ENCODE results near the gene HPSE.

Gene HPSE

DNA sequence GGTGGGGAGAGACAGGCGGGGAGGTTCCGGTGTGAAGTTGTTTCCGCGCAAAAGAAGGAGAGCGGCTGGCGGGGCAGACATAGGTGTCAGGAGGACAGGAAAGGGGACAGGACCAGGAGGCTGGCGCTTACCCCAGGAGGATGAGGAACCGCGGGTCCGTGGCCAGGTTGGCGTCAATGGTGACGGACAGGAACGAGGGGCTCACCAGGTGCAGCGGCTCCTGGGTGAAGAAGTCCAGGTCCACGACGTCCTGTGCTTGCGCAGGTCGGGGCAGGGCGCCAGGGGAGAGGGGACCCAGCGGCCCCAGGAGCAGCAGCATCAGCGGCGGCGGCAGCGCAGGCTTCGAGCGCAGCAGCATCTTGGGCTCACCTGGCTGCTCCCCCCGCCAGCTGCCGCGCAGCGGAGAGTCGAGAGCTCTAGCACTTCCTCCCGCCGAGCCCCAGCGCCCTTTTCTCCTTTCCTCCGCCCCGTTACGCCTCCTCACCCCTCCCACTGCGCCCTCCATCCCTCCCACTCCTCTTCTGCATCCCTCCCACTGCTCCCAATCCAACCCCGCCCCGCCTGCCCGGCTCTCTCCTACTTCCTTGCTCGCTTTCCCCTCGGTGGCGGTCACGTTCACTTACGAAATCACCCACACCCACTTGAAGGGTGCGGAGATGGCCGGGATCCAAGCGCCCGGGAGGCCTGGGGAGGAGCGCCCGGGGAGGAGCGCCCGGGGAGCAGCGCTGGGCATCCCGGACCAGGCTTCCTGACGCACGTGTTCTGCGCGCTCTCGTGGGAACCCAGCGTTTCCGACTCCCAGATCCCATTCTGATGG is at the start of gene HPSE:
Gene HPSE (minus strand): TSS at position 424 of the 817 bp plus-strand sequence. CDS start 66 bp downstream, at position 358.
- Histone ChIP-seq H3K36me3 (ENCODE audit: control insufficient read depth, insufficient read depth, low read length) (no peaks in the 10 kb centered on the region), H3K27me3 (ENCODE audit: control insufficient read depth, insufficient read depth, low read length) (peaks cover 63% of the 10 kb centered on the region), H3K9ac (ENCODE audit: low read length) (peak within 1 kb of the TSS; percentile 29), H3K4me1 (ENCODE audit: control insufficient read depth, insufficient read depth, low read length) (no peaks in the 10 kb centered on the region), H3K27ac (ENCODE audit: low read depth, low read length) (no peak within 1 kb of the TSS), H3K4me3 (ENCODE audit: low read depth, low read length) (peak within 1 kb of the TSS; percentile 87), H3K9me3 (ENCODE audit: control insufficient read depth, insufficient read depth, low read depth, low read length) (no peaks in the 10 kb centered on the region)

GRCh38 chr4:83382850-83383249 is 48.2 kb upstream of the HPSE start:
- Histone ChIP-seq H3K4me3 (ENCODE audit: low read depth, low read length) (no peak overlapping the region), H3K9me3 (ENCODE audit: control insufficient read depth, insufficient read depth, low read depth, low read length) (peaks cover 26% of the 10 kb centered on the region), H3K36me3 (ENCODE audit: control insufficient read depth, insufficient read depth, low read length) (no peaks in the 10 kb centered on the region), H3K9ac (ENCODE audit: low read length) (no peak overlapping the region), H3K27me3 (ENCODE audit: control insufficient read depth, insufficient read depth, low read length) (peaks cover 2% of the 10 kb centered on the region), H3K27ac (ENCODE audit: low read depth, low read length) (no peak overlapping the region), H3K4me1 (ENCODE audit: control insufficient read depth, insufficient read depth, low read length) (peaks cover 12% of the 10 kb centered on the region; the same call in 1 of the 2 replicates)

GRCh38 chr4:83381173-83381572 is 46.5 kb upstream of the HPSE start:
- Histone ChIP-seq H3K9me3 (ENCODE audit: control insufficient read depth, insufficient read depth, low read depth, low read length) (peaks cover 35% of the 10 kb centered on the region), H3K4me3 (ENCODE audit: low read depth, low read length) (no peak overlapping the region), H3K27me3 (ENCODE audit: control insufficient read depth, insufficient read depth, low read length) (no peaks in the 10 kb centered on the region), H3K9ac (ENCODE audit: low read length) (no peak overlapping the region), H3K4me1 (ENCODE audit: control insufficient read depth, insufficient read depth, low read length) (no peaks in the 10 kb centered on the region), H3K27ac (ENCODE audit: low read depth, low read length) (no peak overlapping the region), H3K36me3 (ENCODE audit: control insufficient read depth, insufficient read depth, low read length) (no peaks in the 10 kb centered on the region)

DNA sequence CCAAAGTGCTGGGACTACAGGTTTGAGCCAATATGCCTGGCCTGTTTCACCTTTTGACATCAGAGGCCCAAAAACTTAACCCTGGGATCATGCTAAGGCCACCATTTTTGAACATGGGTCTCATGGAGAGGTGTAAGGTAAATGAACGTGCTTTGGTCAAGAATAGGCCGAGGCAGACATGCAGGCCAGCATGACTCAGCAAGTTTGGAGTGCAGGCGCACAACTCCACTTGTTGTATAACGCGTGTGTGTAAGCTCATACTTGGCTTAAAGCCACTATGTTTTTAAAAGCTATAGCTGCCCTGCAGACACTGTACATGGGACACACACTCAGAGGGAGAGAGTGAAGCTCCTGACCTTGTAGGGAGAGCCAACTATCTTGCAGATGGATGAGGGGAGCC is 43.8 kb upstream of the HPSE start:
- Histone ChIP-seq H3K9me3 (ENCODE audit: control insufficient read depth, insufficient read depth, low read depth, low read length) (peaks cover 34% of the 10 kb centered on the region), H3K27ac (ENCODE audit: low read depth, low read length) (no peak overlapping the region), H3K9ac (ENCODE audit: low read length) (no peak overlapping the region), H3K36me3 (ENCODE audit: control insufficient read depth, insufficient read depth, low read length) (no peaks in the 10 kb centered on the region), H3K4me1 (ENCODE audit: control insufficient read depth, insufficient read depth, low read length) (no peaks in the 10 kb centered on the region), H3K4me3 (ENCODE audit: low read depth, low read length) (no peak overlapping the region), H3K27me3 (ENCODE audit: control insufficient read depth, insufficient read depth, low read length) (no peaks in the 10 kb centered on the region)

DNA sequence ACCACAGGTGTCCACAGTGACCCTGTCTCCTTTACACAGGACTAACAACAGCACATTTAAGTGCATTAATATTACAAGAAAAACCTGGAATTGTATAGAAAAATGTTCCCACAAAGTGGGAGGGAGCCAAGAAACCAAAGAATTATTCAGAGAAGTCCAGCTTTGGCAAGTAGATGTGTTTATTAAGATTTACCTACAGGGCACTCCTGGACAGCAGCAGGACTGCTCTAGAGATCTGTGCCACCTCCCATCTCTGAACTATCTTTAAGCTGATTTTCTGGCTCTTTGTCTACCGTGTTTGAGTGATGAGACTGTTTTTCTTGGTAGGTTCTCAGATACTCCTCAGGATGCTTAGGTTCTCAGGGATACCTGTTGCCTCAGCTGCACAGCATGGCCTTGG is 38.3 kb upstream of the HPSE start:
- Histone ChIP-seq H3K4me3 (ENCODE audit: low read depth, low read length) (no peak overlapping the region), H3K27me3 (ENCODE audit: control insufficient read depth, insufficient read depth, low read length) (no peaks in the 10 kb centered on the region), H3K36me3 (ENCODE audit: control insufficient read depth, insufficient read depth, low read length) (no peaks in the 10 kb centered on the region), H3K9me3 (ENCODE audit: control insufficient read depth, insufficient read depth, low read depth, low read length) (peaks cover 12% of the 10 kb centered on the region), H3K4me1 (ENCODE audit: control insufficient read depth, insufficient read depth, low read length) (no peaks in the 10 kb centered on the region), H3K9ac (ENCODE audit: low read length) (no peak overlapping the region), H3K27ac (ENCODE audit: low read depth, low read length) (no peak overlapping the region)

GRCh38 chr4:83371936-83372335 is 37.3 kb upstream of the HPSE start:
- Histone ChIP-seq H3K9me3 (ENCODE audit: control insufficient read depth, insufficient read depth, low read depth, low read length) (0 out of 2 replicates have a peak, but pooled peaks cover 3% of the 10 kb centered on the region), H3K4me1 (ENCODE audit: control insufficient read depth, insufficient read depth, low read length) (no peaks in the 10 kb centered on the region), H3K4me3 (ENCODE audit: low read depth, low read length) (no peak overlapping the region), H3K36me3 (ENCODE audit: control insufficient read depth, insufficient read depth, low read length) (no peaks in the 10 kb centered on the region), H3K9ac (ENCODE audit: low read length) (no peak overlapping the region), H3K27ac (ENCODE audit: low read depth, low read length) (no peak overlapping the region), H3K27me3 (ENCODE audit: control insufficient read depth, insufficient read depth, low read length) (no peaks in the 10 kb centered on the region)

- H3K36me3 ChIP-seq (ENCODE audit: control insufficient read depth, insufficient read depth, low read length): no peaks in the 10 kb centered on the region
- H3K27me3 ChIP-seq (ENCODE audit: control insufficient read depth, insufficient read depth, low read length): no peaks in the 10 kb centered on the region
These were observed 36.6 kb upstream of the HPSE start for GRCh38 chr4:83371235-83371634.

GRCh38 chr4:83370640-83370906 is 35.9 kb upstream of the HPSE start:
- H3K4me1 ChIP-seq (ENCODE audit: control insufficient read depth, insufficient read depth, low read length): no peaks in the 10 kb centered on the region
- H3K9ac ChIP-seq (ENCODE audit: low read length): no peak overlapping the region
- H3K27ac ChIP-seq (ENCODE audit: low read depth, low read length): no peak overlapping the region
- no peak overlapping the region for H3K4me3 ChIP-seq (ENCODE audit: low read depth, low read length)
- H3K9me3 ChIP-seq (ENCODE audit: control insufficient read depth, insufficient read depth, low read depth, low read length): no peaks in the 10 kb centered on the region
- no peaks in the 10 kb centered on the region for H3K36me3 ChIP-seq (ENCODE audit: control insufficient read depth, insufficient read depth, low read length)
- no peaks in the 10 kb centered on the region for H3K27me3 ChIP-seq (ENCODE audit: control insufficient read depth, insufficient read depth, low read length)

More at GRCh38 chr4:83371235-83371634, 36.6 kb upstream of the HPSE start:
- Histone ChIP-seq H3K27ac (ENCODE audit: low read depth, low read length) (no peak overlapping the region), H3K9me3 (ENCODE audit: control insufficient read depth, insufficient read depth, low read depth, low read length) (0 out of 2 replicates have a peak, but pooled peaks cover 2% of the 10 kb centered on the region), H3K4me3 (ENCODE audit: low read depth, low read length) (no peak overlapping the region), H3K9ac (ENCODE audit: low read length) (no peak overlapping the region), H3K4me1 (ENCODE audit: control insufficient read depth, insufficient read depth, low read length) (no peaks in the 10 kb centered on the region)

GRCh38 chr4:83369831-83370639 is 35.4 kb upstream of the HPSE start:
- Histone ChIP-seq H3K9ac (ENCODE audit: low read length) (no peak overlapping the region), H3K9me3 (ENCODE audit: control insufficient read depth, insufficient read depth, low read depth, low read length) (no peaks in the 10 kb centered on the region), H3K4me3 (ENCODE audit: low read depth, low read length) (no peak overlapping the region), H3K27ac (ENCODE audit: low read depth, low read length) (no peak overlapping the region), H3K4me1 (ENCODE audit: control insufficient read depth, insufficient read depth, low read length) (no peaks in the 10 kb centered on the region), H3K36me3 (ENCODE audit: control insufficient read depth, insufficient read depth, low read length) (no peaks in the 10 kb centered on the region), H3K27me3 (ENCODE audit: control insufficient read depth, insufficient read depth, low read length) (no peaks in the 10 kb centered on the region)

GRCh38 chr4:83364312-83364711 is 29.7 kb upstream of the HPSE start:
- no peaks in the 10 kb centered on the region for H3K27me3 ChIP-seq (ENCODE audit: control insufficient read depth, insufficient read depth, low read length)
- no peak overlapping the region for H3K4me3 ChIP-seq (ENCODE audit: low read depth, low read length)
- H3K4me1 ChIP-seq (ENCODE audit: control insufficient read depth, insufficient read depth, low read length): peaks cover 17% of the 10 kb centered on the region
- no peak overlapping the region for H3K9ac ChIP-seq (ENCODE audit: low read length)
- no peaks in the 10 kb centered on the region for H3K9me3 ChIP-seq (ENCODE audit: control insufficient read depth, insufficient read depth, low read depth, low read length)
- H3K27ac ChIP-seq (ENCODE audit: low read depth, low read length): no peak overlapping the region
- H3K36me3 ChIP-seq (ENCODE audit: control insufficient read depth, insufficient read depth, low read length): no peaks in the 10 kb centered on the region
